Fibroblast of skin of abdomen (primary cell): Measurements from ENCODE around the gene SNX3.

Source experiments
- DNase-seq: peaks from one replicate; pipeline ENCODE4 v3.0.0-alpha.2; 2013

Gene SNX3

GRCh38 chr6:108170332-108171290 lies 90.2 kb downstream of the SNX3 start:
- DNase-seq, result no peak

GRCh38 chr6:108169464-108170331 lies 91.1 kb downstream of the SNX3 start:
- DNase-seq, result no peak

GRCh38 chr6:108168501-108169463 lies 92.1 kb downstream of the SNX3 start:
- no peak for DNase-seq

- no peak for DNase-seq
Observed at GRCh38 chr6:108168090-108168463, 92.8 kb downstream of the SNX3 start.

GRCh38 chr6:108167449-108168089 lies 93.3 kb downstream of the SNX3 start:
- no peak for DNase-seq

- DNase-seq, result no peak
Observed at GRCh38 chr6:108166664-108167448, 94.0 kb downstream of the SNX3 start.

GRCh38 chr6:108165714-108166663 lies 94.9 kb downstream of the SNX3 start, which contains the start of gene NR2E1:
Gene NR2E1, plus strand, starts transcription at chr6:108166022. Its CDS starts 744 bp downstream, at chr6:108166766.
- no peak for DNase-seq

- no peak for DNase-seq
Observed at GRCh38 chr6:108164815-108165706, 95.8 kb downstream of the SNX3 start.

- no peak for DNase-seq
Observed at GRCh38 chr6:108164543-108164814, 96.4 kb downstream of the SNX3 start.

- DNase-seq, result no peak
Observed at GRCh38 chr6:108163644-108164542, 96.9 kb downstream of the SNX3 start.

- DNase-seq, result no peak
Observed at GRCh38 chr6:108163267-108163643, 97.6 kb downstream of the SNX3 start.

- no peak for DNase-seq
Observed at GRCh38 chr6:108161724-108162282, 99.0 kb downstream of the SNX3 start.
